SK-N-SH (cell line): Measurements from ENCODE around the gene VCPKMT. TPM values are rescaled to one million over a fixed set of nuclear protein-coding genes. Genes with fewer than 3 reads are reported as not detected.

Source experiments
- CTCF ChIA-PET: fragments of 300-600, 350-600 bp; formaldehyde crosslinking; extraction: SDS; loops from one replicate; lab custom pipeline; 2021; lab: Yijun Ruan, JAX
- POLR2A ChIA-PET: fragments of 350-600 bp; sonication (Branson Sonifier 250); formaldehyde crosslinking; extraction: SDS; loops from one replicate; lab custom pipeline; 2020; ENCODE audit warnings: antibody characterized with exemption, inconsistent platforms; lab: Yijun Ruan, JAX
- DNase-seq: peaks from one replicate; pipeline ENCODE4 v3.0.0; 2012
- H2AFZ ChIP-seq: fragments of 200-600 bp; sonication (generic); 2 replicates; pipeline ENCODE4 v1.8.1; 2016; ENCODE audit warnings: antibody characterized with exemption, mild to moderate bottlenecking, low read depth
- H3F3A ChIP-seq: fragments of 200-600 bp; sonication (generic); replicated peaks from 2 replicates; pipeline ENCODE3; 2016; ENCODE audit warnings: antibody characterized with exemption, mild to moderate bottlenecking; ENCODE audit not compliant: insufficient read depth
- H3K27ac ChIP-seq, 2 experiments: fragments of 200-500 bp in 1 of 2; fragments of 200-600 bp in 1 of 2; sonication (Bioruptor generic) in 1 of 2; sonication (generic), shearing (Covaris generic) in 1 of 2; 2 replicates each; pipeline versions ENCODE4 v1.5.1 to v1.6.1; 2014 to 2016; ENCODE audit warnings: low read depth in 2 of 2, inconsistent platforms in 1 of 2, low read length in 1 of 2, mild to moderate bottlenecking in 1 of 2, mixed read lengths in 1 of 2
- H3K27me3 ChIP-seq: fragments of 200-600 bp; sonication (generic), shearing (Covaris generic); 2 replicates; pipeline ENCODE4 v1.6.1; 2016; ENCODE audit warnings: mixed run types; ENCODE audit not compliant: insufficient read depth
- H3K36me3 ChIP-seq, 2 experiments: fragments of 200-500 bp in 1 of 2; fragments of 200-600 bp in 1 of 2; sonication (Bioruptor generic) in 1 of 2; sonication (generic) in 1 of 2; replicated peaks in 1 of 2; 2 replicates each; pipeline versions ENCODE3 to v1.5.1; 2014 to 2016; ENCODE audit warnings: low read length in 1 of 2, mild to moderate bottlenecking in 1 of 2; ENCODE audit not compliant: insufficient read depth in 2 of 2, control insufficient read depth in 1 of 2
- H3K4me1 ChIP-seq, 2 experiments: fragments of 200-500 bp in 1 of 2; fragments of 200-600 bp in 1 of 2; sonication (Bioruptor generic) in 1 of 2; sonication (generic), shearing (Covaris generic) in 1 of 2; 2 replicates each; pipeline versions ENCODE4 v1.5.1 to v1.6.1; 2014 to 2016; ENCODE audit warnings: low read depth in 1 of 2, low read length in 1 of 2, mixed run types in 1 of 2; ENCODE audit not compliant: insufficient read depth in 2 of 2, control insufficient read depth in 1 of 2
- H3K4me2 ChIP-seq: fragments of 200-600 bp; sonication (generic), shearing (Covaris generic); 2 replicates; pipeline ENCODE4 v1.6.1; 2017; ENCODE audit warnings: mixed run types
- H3K4me3 ChIP-seq, 2 experiments: fragments of 200-500 bp in 1 of 2; fragments of 200-600 bp in 1 of 2; sonication (Bioruptor generic) in 1 of 2; sonication (generic), shearing (Covaris generic) in 1 of 2; 2 replicates each; pipeline versions ENCODE4 v1.5.1 to v1.8.1; 2014 to 2016; ENCODE audit warnings: low read depth in 2 of 2, inconsistent platforms in 1 of 2, low read length in 1 of 2, mild to moderate bottlenecking in 1 of 2, mixed read lengths in 1 of 2, moderate library complexity in 1 of 2
- H3K79me2 ChIP-seq: fragments of 200-600 bp; sonication (generic); 2 replicates; pipeline ENCODE4 v1.8.1; 2017; ENCODE audit warnings: mild to moderate bottlenecking; ENCODE audit not compliant: insufficient read depth
- H3K9ac ChIP-seq: fragments of 200-600 bp; sonication (generic); 2 replicates; pipeline ENCODE4 v1.6.1; 2017; ENCODE audit warnings: mixed run types
- H3K9me2 ChIP-seq: fragments of 200-600 bp; sonication (generic); 2 replicates; pipeline ENCODE4 v1.6.1; 2017; ENCODE audit warnings: mixed run types
- H3K9me3 ChIP-seq: fragments of 200-600 bp; sonication (generic); 2 replicates; pipeline ENCODE4 v1.6.1; 2017; ENCODE audit warnings: mixed run types, mild to moderate bottlenecking, moderate library complexity
- H4K20me1 ChIP-seq: fragments of 200-600 bp; sonication (generic); 2 replicates; pipeline ENCODE4 v1.6.1; 2017; ENCODE audit warnings: mild to moderate bottlenecking, mixed run types; ENCODE audit not compliant: insufficient read depth
- FOSL2 ChIP-seq: IDR thresholded peaks from 2 replicates; pipeline ENCODE4 v1.4.0; 2012; ENCODE audit warnings: low read depth, mild to moderate bottlenecking, moderate library complexity, borderline replicate concordance
- FOXM1 ChIP-seq: IDR thresholded peaks from 2 replicates; pipeline ENCODE4 v1.4.0; 2012; ENCODE audit warnings: low read depth, mild to moderate bottlenecking
- MEF2A ChIP-seq: IDR thresholded peaks from 2 replicates; pipeline ENCODE4 v1.4.0; 2012; ENCODE audit warnings: low read depth, borderline replicate concordance
- NFIC ChIP-seq: IDR thresholded peaks from 2 replicates; pipeline ENCODE4 v1.4.0; 2012; ENCODE audit warnings: borderline replicate concordance
- NRF1 ChIP-seq: IDR thresholded peaks from 2 replicates; pipeline ENCODE4 v1.6.1; 2012; ENCODE audit warnings: low read depth, mild to moderate bottlenecking, low read length
- RCOR1 ChIP-seq: fragments of 150-350 bp; IDR thresholded peaks from 2 replicates; pipeline ENCODE4 v1.6.1; 2017; ENCODE audit warnings: antibody characterized with exemption, low read length
- RXRA ChIP-seq: IDR thresholded peaks from 2 replicates; pipeline ENCODE4 v1.4.0; 2012; ENCODE audit warnings: low read depth, mild to moderate bottlenecking, borderline replicate concordance
- SMC3 ChIP-seq: IDR thresholded peaks from 2 replicates; pipeline ENCODE4 v1.6.1; 2012; ENCODE audit warnings: low read depth, low read length, improper control_type of control experiment
- TEAD4 ChIP-seq: IDR thresholded peaks from 2 replicates; pipeline ENCODE4 v1.4.0; 2012; ENCODE audit warnings: mild to moderate bottlenecking, borderline replicate concordance; ENCODE audit not compliant: insufficient read depth
- WGBS: methylation state at CpG from one replicate; pipeline ENCODE4 v1.1.6; 2017; ENCODE audit warnings: low lambda C conversion rate; 5-methylcytosine and 5-hydroxymethylcytosine counted together
- polyA plus RNA-seq, 3 experiments: library from polyadenylated mRNA; depleted of rRNA; stranded (reverse); fragments of >200 nt; gene quantifications; 2 replicates each; pipeline ENCODE4 v1.2.3, GENCODE V29; 2012
- TF ChIP-seq, protein P1 (sequence below): IDR thresholded peaks from 2 replicates; pipeline ENCODE4 v1.4.0; 2012; ENCODE audit warnings: low read depth, borderline replicate concordance
- TF ChIP-seq, protein P2 (sequence below): IDR thresholded peaks from 2 replicates; pipeline ENCODE4 v1.6.1; 2012; ENCODE audit warnings: mild to moderate bottlenecking, low read depth, low read length, moderate library complexity
- TF ChIP-seq, protein P3 (sequence below): fragments of 150-350 bp; IDR thresholded peaks from 2 replicates; pipeline ENCODE4 v1.6.1; 2016; ENCODE audit warnings: mild to moderate bottlenecking, low read depth, low read length
- TF ChIP-seq, protein P4 (sequence below): IDR thresholded peaks from 2 replicates; pipeline ENCODE4 v1.4.0; 2012; ENCODE audit warnings: low read depth, borderline replicate concordance

The VCPKMT gene
- polyA plus RNA-seq, 1 of the 3 experiments (the other 2 are of a cell fraction): 7.3 TPM

DNA sequence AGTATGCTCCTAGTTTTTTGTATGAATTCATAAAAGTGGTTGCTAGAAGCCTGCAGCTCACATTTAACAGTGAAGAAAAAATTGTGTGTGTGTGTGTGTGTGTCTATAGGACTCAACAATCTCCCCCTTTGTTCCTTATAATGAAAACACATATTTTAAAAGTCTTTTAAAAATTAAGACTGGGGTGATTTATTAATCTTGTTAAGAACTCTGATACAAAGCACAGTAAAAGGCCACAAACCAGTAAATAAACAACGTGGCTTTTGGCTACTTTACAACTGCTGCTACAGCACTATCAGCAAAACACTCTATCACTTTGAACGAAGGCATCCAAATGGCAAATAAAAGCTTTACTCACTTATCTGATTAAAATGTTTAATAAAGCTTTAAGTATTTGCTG lies 594 bp upstream of the VCPKMT start (continued):
- TF ChIP-seq SMC3 (no peak), NRF1 (no peak)
- TF ChIP-seq, protein P1, sequence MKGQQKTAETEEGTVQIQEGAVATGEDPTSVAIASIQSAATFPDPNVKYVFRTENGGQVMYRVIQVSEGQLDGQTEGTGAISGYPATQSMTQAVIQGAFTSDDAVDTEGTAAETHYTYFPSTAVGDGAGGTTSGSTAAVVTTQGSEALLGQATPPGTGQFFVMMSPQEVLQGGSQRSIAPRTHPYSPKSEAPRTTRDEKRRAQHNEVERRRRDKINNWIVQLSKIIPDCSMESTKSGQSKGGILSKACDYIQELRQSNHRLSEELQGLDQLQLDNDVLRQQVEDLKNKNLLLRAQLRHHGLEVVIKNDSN: no peak
- TF ChIP-seq, protein P2, sequence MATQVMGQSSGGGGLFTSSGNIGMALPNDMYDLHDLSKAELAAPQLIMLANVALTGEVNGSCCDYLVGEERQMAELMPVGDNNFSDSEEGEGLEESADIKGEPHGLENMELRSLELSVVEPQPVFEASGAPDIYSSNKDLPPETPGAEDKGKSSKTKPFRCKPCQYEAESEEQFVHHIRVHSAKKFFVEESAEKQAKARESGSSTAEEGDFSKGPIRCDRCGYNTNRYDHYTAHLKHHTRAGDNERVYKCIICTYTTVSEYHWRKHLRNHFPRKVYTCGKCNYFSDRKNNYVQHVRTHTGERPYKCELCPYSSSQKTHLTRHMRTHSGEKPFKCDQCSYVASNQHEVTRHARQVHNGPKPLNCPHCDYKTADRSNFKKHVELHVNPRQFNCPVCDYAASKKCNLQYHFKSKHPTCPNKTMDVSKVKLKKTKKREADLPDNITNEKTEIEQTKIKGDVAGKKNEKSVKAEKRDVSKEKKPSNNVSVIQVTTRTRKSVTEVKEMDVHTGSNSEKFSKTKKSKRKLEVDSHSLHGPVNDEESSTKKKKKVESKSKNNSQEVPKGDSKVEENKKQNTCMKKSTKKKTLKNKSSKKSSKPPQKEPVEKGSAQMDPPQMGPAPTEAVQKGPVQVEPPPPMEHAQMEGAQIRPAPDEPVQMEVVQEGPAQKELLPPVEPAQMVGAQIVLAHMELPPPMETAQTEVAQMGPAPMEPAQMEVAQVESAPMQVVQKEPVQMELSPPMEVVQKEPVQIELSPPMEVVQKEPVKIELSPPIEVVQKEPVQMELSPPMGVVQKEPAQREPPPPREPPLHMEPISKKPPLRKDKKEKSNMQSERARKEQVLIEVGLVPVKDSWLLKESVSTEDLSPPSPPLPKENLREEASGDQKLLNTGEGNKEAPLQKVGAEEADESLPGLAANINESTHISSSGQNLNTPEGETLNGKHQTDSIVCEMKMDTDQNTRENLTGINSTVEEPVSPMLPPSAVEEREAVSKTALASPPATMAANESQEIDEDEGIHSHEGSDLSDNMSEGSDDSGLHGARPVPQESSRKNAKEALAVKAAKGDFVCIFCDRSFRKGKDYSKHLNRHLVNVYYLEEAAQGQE: no peak

DNA sequence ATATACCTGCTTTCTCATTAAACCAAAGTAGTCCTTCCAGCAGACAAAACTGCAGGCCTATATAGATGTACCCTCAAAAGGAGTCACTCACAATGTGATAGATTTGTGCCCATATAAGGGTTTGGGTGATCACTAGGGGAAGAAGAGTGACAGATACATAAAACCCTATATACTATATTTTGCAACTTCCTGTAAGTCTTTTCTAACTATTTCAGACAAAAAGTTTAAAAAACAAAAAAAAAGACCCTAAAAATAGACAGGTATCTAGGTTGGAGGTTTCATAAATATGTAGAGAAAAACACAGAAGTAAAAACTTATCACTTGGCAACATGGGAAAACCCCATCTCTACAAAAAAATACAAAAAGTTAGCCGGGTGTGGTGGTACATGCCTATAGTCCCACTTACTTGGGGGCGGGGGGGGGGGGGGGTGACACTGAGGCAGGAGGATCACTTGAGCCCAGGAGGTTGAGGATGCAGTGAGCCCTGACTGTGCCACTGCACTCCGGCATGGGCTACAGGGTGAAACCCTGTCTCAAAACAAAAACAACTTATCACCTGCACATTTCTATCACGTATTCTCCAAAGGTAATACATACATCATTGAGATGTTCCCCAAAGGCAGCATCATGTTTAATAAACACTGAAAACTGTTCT lies 2.9 kb downstream of the VCPKMT start:
- Histone ChIP-seq H3K79me2 (peaks cover 55% of the 10 kb centered on the region), H3F3A (peaks cover 28% of the 10 kb centered on the region), H3K36me3 (peaks cover 66 to 83% of the 10 kb centered on the region in 2 experiments), H3K27ac (no peak overlapping the region), H3K9me3 (no peaks in the 10 kb centered on the region), H3K9ac (no peak overlapping the region), H3K27me3 (no peaks in the 10 kb centered on the region), H3K4me3 (no peak overlapping the region), H4K20me1 (no peaks in the 10 kb centered on the region), H3K4me1 (peaks cover 8% of the 10 kb centered on the region in 2 experiments)
- 84% methylated on average over 3 of the region's 4 CpGs for WGBS
- no peak for DNase-seq
- ChIA-PET POLR2A (no interaction called here), CTCF (interaction anchor here (1.1 to 3.4 kb wide), 4 partner anchors 9 to 260 kb away, joined by 3 to 19 read pairs (median 12); no protein-coding TSS in a partner anchor)
- TF ChIP-seq RCOR1 (no peak), SMC3 (no peak), FOSL2 (no peak), NFIC (no peak), RXRA (no peak), TEAD4 (no peak), MEF2A (no peak), FOXM1 (no peak), NRF1 (no peak)
- TF ChIP-seq, protein P3, sequence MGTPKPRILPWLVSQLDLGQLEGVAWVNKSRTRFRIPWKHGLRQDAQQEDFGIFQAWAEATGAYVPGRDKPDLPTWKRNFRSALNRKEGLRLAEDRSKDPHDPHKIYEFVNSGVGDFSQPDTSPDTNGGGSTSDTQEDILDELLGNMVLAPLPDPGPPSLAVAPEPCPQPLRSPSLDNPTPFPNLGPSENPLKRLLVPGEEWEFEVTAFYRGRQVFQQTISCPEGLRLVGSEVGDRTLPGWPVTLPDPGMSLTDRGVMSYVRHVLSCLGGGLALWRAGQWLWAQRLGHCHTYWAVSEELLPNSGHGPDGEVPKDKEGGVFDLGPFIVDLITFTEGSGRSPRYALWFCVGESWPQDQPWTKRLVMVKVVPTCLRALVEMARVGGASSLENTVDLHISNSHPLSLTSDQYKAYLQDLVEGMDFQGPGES: no peak
- TF ChIP-seq, protein P4, sequence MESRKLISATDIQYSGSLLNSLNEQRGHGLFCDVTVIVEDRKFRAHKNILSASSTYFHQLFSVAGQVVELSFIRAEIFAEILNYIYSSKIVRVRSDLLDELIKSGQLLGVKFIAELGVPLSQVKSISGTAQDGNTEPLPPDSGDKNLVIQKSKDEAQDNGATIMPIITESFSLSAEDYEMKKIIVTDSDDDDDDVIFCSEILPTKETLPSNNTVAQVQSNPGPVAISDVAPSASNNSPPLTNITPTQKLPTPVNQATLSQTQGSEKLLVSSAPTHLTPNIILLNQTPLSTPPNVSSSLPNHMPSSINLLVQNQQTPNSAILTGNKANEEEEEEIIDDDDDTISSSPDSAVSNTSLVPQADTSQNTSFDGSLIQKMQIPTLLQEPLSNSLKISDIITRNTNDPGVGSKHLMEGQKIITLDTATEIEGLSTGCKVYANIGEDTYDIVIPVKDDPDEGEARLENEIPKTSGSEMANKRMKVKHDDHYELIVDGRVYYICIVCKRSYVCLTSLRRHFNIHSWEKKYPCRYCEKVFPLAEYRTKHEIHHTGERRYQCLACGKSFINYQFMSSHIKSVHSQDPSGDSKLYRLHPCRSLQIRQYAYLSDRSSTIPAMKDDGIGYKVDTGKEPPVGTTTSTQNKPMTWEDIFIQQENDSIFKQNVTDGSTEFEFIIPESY: no peak
- TF ChIP-seq, protein P2: no peak
- TF ChIP-seq, all 33 proteins: peak for 0
- Histone ChIP-seq H3K4me2 (no peak overlapping the region), H3K9me2 (no peaks in the 10 kb centered on the region), H2AFZ (no peak overlapping the region)
